Neural progenitor cell (in vitro differentiated cells): ENCODE results near the gene PTPRA.

Experiments
- EZH2 ChIP-seq: fragments of 200-600 bp; sonication (generic); IDR thresholded peaks from 2 replicates; pipeline ENCODE4 v1.6.1; 2017; ENCODE audit warnings: antibody characterized with exemption, mild to moderate bottlenecking, moderate library complexity
- EZH2phosphoT487 ChIP-seq: fragments of 200-600 bp; sonication (generic); IDR thresholded peaks from 2 replicates; pipeline ENCODE4 v1.6.1; 2017; ENCODE audit warnings: antibody characterized with exemption
- TF ChIP-seq, protein P1 (sequence below): fragments of 200-600 bp; sonication (generic); IDR thresholded peaks from 2 replicates; pipeline ENCODE4 v1.5.1; 2017; ENCODE audit warnings: antibody characterized with exemption, mild to moderate bottlenecking

DNA sequence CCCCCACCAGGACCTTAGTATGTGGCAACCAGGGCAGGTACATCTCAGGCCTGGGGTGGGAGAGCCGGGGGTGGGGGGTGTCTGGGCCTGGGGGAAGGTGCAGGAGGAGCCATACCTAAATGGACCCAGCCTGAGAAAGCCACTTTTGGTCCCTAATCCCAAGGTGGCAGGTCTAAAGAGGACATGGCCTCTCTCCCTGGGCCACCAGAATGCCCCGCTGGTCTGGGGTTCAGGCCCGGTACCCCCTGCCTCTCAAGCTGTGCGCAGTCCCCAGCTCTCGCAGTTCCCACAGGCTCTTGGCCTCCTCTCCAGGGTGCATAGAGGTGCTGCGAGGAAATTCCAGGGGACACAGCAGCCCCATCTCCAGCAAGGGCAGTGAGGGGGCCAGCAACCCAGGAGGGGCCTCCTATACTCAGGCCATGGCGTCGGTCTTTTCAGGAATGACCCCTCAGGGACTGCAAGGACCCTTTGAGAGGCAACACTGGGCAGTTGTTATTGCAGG lies 212.3 kb downstream of the PTPRA start:
- TF ChIP-seq, protein P1, sequence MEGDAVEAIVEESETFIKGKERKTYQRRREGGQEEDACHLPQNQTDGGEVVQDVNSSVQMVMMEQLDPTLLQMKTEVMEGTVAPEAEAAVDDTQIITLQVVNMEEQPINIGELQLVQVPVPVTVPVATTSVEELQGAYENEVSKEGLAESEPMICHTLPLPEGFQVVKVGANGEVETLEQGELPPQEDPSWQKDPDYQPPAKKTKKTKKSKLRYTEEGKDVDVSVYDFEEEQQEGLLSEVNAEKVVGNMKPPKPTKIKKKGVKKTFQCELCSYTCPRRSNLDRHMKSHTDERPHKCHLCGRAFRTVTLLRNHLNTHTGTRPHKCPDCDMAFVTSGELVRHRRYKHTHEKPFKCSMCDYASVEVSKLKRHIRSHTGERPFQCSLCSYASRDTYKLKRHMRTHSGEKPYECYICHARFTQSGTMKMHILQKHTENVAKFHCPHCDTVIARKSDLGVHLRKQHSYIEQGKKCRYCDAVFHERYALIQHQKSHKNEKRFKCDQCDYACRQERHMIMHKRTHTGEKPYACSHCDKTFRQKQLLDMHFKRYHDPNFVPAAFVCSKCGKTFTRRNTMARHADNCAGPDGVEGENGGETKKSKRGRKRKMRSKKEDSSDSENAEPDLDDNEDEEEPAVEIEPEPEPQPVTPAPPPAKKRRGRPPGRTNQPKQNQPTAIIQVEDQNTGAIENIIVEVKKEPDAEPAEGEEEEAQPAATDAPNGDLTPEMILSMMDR = no peak
- TF ChIP-seq EZH2 (no peak), EZH2phosphoT487 (no peak)
